Measurements from ENCODE around the gene GABRR3.

DNA sequence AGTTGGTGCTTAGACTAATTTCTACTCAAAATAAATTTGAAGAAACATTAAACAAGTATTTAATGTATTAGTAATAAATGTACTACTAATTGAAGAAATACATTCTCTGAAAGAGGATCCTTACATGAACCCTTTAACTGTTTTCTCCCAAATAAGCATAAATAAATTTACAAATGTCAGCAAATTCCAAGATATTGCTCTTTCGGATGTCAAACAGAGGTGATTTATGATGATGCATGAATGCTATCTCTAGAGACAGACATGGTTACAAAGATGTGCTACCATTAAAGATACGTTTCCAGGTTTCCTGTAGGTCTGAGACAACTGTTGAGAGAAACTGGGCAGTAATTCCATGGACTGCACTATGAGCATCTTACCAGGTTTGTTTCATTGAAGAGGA lies 629 bp downstream of the GABRR3 start:
- TF ChIP-seq, protein P1, sequence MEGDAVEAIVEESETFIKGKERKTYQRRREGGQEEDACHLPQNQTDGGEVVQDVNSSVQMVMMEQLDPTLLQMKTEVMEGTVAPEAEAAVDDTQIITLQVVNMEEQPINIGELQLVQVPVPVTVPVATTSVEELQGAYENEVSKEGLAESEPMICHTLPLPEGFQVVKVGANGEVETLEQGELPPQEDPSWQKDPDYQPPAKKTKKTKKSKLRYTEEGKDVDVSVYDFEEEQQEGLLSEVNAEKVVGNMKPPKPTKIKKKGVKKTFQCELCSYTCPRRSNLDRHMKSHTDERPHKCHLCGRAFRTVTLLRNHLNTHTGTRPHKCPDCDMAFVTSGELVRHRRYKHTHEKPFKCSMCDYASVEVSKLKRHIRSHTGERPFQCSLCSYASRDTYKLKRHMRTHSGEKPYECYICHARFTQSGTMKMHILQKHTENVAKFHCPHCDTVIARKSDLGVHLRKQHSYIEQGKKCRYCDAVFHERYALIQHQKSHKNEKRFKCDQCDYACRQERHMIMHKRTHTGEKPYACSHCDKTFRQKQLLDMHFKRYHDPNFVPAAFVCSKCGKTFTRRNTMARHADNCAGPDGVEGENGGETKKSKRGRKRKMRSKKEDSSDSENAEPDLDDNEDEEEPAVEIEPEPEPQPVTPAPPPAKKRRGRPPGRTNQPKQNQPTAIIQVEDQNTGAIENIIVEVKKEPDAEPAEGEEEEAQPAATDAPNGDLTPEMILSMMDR (conservative IDR thresholded peaks at IDR 0.05; ENCODE audit: low read depth, low read length), result no peak
- no peak for TF ChIP-seq EZH2phosphoT487 (IDR thresholded peaks at IDR 0.05; ENCODE audit: borderline replicate concordance, low read length)

Data from PC-3 (cell line).